ENCODE measurements around the gene PLS3. TPM values are rescaled to one million over a fixed set of nuclear protein-coding genes. Genes with fewer than 3 reads are reported as not detected.

PLS3 gene
- total RNA-seq, 3 donors from 2014 or later: 9.7 to 33.0 (median 27.5) TPM

DNA sequence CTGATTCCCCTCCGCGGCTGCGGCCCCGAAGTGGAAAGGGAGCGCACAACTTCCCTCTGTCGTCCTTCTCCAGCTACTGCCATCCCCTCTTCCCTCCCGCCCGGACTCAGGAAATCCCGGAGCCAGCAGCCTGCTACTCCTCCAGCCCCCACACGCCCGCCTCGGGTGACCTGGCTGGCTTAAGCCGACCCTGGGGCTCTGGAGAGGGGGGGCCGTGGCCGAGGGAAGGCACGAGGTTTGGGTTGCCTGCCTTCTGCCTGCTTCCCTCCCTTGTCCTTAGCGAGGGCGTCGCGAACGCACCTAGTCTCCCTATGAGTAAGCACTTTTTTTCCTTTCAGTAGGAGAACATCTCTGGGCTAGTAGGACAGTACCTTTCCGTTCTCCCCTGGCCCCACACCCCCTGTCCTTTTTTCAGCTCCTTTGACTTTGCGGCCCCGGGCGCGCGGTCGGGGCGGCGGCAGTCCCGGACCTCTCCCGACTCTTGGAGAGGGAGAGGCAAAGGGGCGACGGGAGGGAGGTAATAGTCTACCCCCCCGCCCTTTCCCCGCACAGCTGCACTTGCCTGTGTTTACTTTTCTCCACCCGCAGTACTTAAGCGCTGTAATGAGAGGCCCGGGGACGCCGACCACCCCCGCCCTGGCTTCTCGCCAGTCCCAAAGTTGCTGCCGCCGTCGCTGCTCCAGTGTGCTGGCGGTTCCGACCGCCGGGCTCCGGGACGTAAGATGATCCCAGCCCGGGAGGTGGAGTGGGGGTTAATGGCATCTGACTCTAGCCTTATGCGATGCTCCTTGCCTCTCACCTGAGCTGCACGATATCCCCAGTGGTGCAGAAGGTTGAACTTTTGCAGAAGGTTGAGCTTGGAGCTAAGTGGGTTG lies 868 bp downstream of the PLS3 start:
- peak overlapping the region; percentile 22 for H3K4me3 ChIP-seq
- no peak for TF ChIP-seq CTCF (IDR thresholded peaks at IDR 0.05)
- no peaks in the 10 kb centered on the region for H3K4me1 ChIP-seq (ENCODE audit: low read depth)
- DNase-seq: peak; percentile 15 to 51 (median 49)
- no peaks in the 10 kb centered on the region for H3K36me3 ChIP-seq (ENCODE audit: low read depth)
- intact Hi-C loops (cut with DNase I, micrococcal nuclease): no loop called here
- peak; percentile 58 for ATAC-seq
- H3K9me3 ChIP-seq: no peaks in the 10 kb centered on the region

- Histone ChIP-seq H3K4me1 (ENCODE audit: low read depth) (no peaks in the 10 kb centered on the region), H3K4me3 (no peak overlapping the region), H3K36me3 (ENCODE audit: low read depth) (no peaks in the 10 kb centered on the region), H3K9me3 (no peaks in the 10 kb centered on the region)
- ATAC-seq (no peak), DNase-seq (no peak)
- TF ChIP-seq CTCF (IDR thresholded peaks at IDR 0.05): no peak
- intact Hi-C loops (cut with DNase I, micrococcal nuclease): no loop called here
These were observed 1.5 kb downstream of the PLS3 start for GRCh38 chrX:115562480-115562847.

DNA sequence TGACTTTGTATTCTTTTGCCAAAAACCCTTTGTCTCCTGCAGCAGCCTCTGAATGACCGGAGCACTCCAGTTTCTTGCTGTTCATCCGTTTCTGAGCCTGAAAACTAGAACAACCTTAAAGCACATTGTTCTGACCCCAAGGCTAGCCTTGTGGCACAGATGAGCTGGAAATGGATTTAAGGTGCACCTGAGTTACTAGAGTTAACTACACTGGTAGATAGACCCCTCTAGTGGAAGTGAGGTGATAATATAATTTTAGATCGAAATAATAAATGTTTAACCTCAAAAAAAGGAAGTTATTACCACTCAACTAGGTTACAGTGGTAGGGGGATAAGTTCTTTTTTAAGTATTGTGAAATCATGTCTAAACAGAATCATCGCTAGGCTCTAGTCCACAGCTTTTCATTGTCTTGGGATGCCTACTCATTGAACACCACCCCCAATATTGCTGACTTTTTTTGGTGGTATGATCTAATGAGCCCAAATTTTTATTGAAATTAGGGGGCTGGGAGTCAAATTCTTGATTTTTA lies 2.7 kb downstream of the PLS3 start:
- intact Hi-C loops (cut with DNase I, micrococcal nuclease): no loop called here
- ATAC-seq: no peak
- Histone ChIP-seq H3K9me3 (no peaks in the 10 kb centered on the region), H3K4me3 (no peak overlapping the region), H3K36me3 (ENCODE audit: low read depth) (no peaks in the 10 kb centered on the region), H3K4me1 (ENCODE audit: low read depth) (no peaks in the 10 kb centered on the region)
- no peak for TF ChIP-seq CTCF (IDR thresholded peaks at IDR 0.05)
- no peak for DNase-seq

- Histone ChIP-seq H3K36me3 (ENCODE audit: low read depth) (no peaks in the 10 kb centered on the region), H3K9me3 (no peaks in the 10 kb centered on the region), H3K4me3 (no peak overlapping the region), H3K4me1 (ENCODE audit: low read depth) (no peaks in the 10 kb centered on the region)
- ATAC-seq: no peak
- DNase-seq: no peak
- TF ChIP-seq CTCF (IDR thresholded peaks at IDR 0.05): no peak
- intact Hi-C loops (cut with DNase I, micrococcal nuclease): no loop called here
These were observed 3.3 kb downstream of the PLS3 start for GRCh38 chrX:115564243-115564642.

DNA sequence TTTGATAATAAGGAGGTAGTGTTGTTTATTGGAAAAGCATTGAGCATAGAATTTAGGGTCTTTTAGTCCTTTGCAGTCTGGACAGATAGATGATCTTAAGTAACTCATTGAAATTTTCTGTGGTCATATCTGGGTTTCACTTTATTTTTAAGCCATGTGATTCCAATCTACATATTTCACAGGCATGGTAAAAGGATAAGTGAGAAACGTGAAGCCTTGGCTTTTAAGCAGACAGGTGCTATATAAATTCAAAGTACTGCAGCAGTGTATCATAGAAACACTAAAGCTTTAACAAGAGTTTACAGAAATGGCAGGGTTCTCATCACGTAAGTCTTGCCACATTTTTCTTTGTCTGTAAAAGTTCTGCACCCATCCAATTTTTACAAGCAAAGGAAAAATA lies 4.9 kb downstream of the PLS3 start:
- no peak for DNase-seq
- intact Hi-C loops (cut with DNase I, micrococcal nuclease): no loop called here
- H3K4me1 ChIP-seq (ENCODE audit: low read depth): no peaks in the 10 kb centered on the region
- H3K36me3 ChIP-seq (ENCODE audit: low read depth): no peaks in the 10 kb centered on the region
- H3K4me3 ChIP-seq: no peak overlapping the region
- ATAC-seq: no peak
- H3K9me3 ChIP-seq: no peaks in the 10 kb centered on the region
- TF ChIP-seq CTCF (IDR thresholded peaks at IDR 0.05): no peak
